Mucosa of rectum (tissue), 2 donors: Measurements from ENCODE around the gene BCORL1.

ENCODE experiments used
- H3K27ac ChIP-seq, 2 donors: one replicate each; pipeline ENCODE4 v1.7.0; 2013; ENCODE audit warnings: inconsistent platforms in 2 of 2, low read depth in 2 of 2, low read length in 2 of 2
- H3K27me3 ChIP-seq, 2 donors: one replicate each; pipeline ENCODE4 v1.7.0; 2013; ENCODE audit warnings: low read length in 2 of 2; ENCODE audit not compliant: control insufficient read depth in 2 of 2, insufficient read depth in 2 of 2
- H3K36me3 ChIP-seq, 2 donors: one replicate each; pipeline ENCODE4 v1.7.0; 2013; ENCODE audit warnings: low read length in 2 of 2; ENCODE audit not compliant: control insufficient read depth in 2 of 2, insufficient read depth in 2 of 2
- H3K4me1 ChIP-seq, 2 donors: one replicate each; pipeline ENCODE4 v1.7.0; 2013; ENCODE audit warnings: low read length in 2 of 2, mild to moderate bottlenecking in 1 of 2; ENCODE audit not compliant: control insufficient read depth in 2 of 2, insufficient read depth in 2 of 2
- H3K4me3 ChIP-seq, 2 donors: one replicate each; pipeline ENCODE4 v1.7.0; 2013; ENCODE audit warnings: low read length in 2 of 2
- H3K9ac ChIP-seq, 2 donors: one replicate each; pipeline ENCODE4 v1.7.0; 2013; ENCODE audit warnings: low read length in 2 of 2, low read depth in 1 of 2, mild to moderate bottlenecking in 1 of 2
- H3K9me3 ChIP-seq, 2 donors: one replicate each; pipeline ENCODE4 v1.7.0; 2013; ENCODE audit warnings: low read length in 2 of 2; ENCODE audit not compliant: control insufficient read depth in 2 of 2
- donor health status: healthy.
- donor health status: Normal muscosa, but diverticular disease.

Gene BCORL1

DNA sequence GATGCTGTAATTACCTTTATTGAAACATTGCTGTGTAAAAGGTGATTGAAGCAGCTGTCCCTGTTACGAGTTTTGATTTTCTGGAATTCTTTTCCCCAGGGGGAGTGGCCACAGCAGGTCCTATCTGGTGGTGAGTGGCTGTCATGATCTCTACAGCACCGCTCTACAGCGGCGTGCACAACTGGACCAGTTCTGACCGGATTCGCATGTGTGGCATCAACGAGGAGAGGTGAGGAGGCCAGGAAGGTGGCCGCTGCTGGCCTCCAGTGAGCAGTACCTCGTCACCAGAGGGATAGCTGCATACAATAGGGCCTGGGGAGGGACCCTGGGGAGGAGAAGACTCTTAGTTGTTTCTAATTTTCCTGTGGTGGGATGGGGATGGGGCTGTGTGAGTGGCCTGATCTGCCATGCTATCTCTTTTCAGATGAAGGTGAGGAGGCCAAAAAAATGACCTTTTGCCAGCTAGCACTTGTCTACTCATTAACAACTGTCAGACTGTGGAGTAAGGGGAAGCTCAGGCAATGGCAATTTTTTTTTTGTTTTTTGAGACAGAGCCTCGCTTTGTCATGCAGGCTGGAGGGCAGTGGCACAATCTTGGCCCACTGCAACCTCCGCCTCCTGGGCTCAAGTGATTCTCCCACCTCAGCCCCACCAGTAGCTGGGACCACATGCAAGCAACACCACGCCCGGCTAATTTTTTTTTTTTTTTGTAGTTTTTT lies 22.8 kb downstream of the BCORL1 start:
- no peak overlapping the region for H3K9ac ChIP-seq
- H3K4me1 ChIP-seq = no peaks in the 10 kb centered on the region
- H3K27me3 ChIP-seq = peaks cover 0 to 3% of the 10 kb centered on the region in 2 donors
- no peak overlapping the region for H3K27ac ChIP-seq
- H3K9me3 ChIP-seq = no peaks in the 10 kb centered on the region
- H3K36me3 ChIP-seq = peaks cover 0 to 6% of the 10 kb centered on the region in 2 donors
- no peak overlapping the region for H3K4me3 ChIP-seq

DNA sequence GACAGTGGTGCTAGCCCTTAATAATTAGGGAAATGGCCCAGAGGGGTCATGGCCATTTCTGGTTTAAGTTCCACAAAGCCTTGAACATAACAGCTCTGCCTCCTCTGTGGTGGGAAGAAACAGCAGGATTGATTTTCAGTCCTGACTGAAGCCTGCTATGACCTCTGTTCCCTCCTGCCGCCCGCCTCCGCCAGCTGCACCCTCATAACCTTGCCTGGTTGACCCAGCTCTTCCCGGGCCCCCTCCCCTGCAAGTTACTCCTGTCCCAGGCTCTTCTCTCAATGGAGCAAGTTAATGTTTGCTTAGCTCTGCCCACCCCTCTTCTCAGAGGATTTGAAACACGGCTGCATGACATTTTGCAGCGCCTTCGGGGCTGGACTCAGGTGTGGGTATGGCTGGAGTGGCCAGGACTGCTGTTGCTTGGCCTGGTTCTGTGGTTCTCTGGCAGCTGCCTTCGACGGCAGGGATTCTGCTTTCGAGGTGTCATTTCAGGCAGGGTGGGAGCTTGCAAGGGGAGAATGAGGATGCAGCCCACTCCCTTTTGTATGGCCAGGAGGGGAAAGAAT lies 27.3 kb downstream of the BCORL1 start:
- Histone ChIP-seq H3K36me3 (peaks cover 3 to 18% of the 10 kb centered on the region in 2 donors), H3K27me3 (peaks cover 0 to 3% of the 10 kb centered on the region in 2 donors), H3K9ac (no peak overlapping the region), H3K27ac (no peak overlapping the region), H3K4me1 (no peaks in the 10 kb centered on the region), H3K9me3 (no peaks in the 10 kb centered on the region), H3K4me3 (no peak overlapping the region)

DNA sequence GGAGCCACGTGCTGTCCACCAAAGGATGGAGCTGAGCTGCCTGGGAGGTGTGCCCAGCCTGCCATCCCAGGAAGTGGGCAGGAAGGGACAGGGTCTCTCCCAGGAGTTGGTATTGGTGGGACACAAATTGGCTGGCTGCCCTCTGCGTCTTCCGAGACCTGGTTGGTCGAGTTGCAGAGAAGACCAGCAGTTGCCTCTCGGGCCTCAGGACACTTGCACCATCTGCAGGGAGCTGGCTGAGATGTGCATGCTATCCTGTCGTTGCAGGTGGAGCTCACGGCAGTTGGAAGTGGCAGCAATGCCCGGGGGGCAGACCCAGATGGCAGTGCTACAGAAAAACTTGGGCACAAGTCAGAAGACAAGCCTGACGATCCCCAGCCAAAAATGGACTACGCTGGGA lies 30.2 kb downstream of the BCORL1 start:
- no peaks in the 10 kb centered on the region for H3K4me1 ChIP-seq
- no peak overlapping the region for H3K4me3 ChIP-seq
- no peak overlapping the region for H3K9ac ChIP-seq
- no peaks in the 10 kb centered on the region for H3K9me3 ChIP-seq
- H3K36me3 ChIP-seq = peaks cover 3 to 20% of the 10 kb centered on the region in 2 donors
- H3K27me3 ChIP-seq = no peaks in the 10 kb centered on the region
- no peak overlapping the region for H3K27ac ChIP-seq

DNA sequence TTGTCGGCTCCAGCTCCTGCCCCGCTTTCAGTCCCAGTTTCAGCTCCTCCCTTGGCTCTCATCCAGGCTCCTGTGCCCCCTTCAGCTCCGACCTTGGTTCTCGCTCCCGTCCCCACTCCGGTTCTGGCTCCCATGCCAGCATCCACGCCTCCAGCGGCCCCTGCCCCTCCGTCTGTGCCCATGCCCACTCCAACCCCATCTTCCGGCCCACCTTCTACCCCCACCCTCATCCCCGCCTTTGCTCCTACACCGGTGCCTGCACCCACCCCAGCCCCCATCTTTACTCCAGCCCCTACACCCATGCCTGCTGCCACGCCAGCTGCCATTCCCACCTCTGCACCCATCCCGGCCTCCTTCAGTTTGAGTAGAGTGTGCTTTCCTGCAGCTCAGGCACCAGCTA lies 31.2 kb downstream of the BCORL1 start:
- Histone ChIP-seq H3K9me3 (no peaks in the 10 kb centered on the region), H3K4me1 (no peaks in the 10 kb centered on the region), H3K27me3 (no peaks in the 10 kb centered on the region), H3K4me3 (no peak overlapping the region), H3K9ac (no peak overlapping the region), H3K27ac (no peak overlapping the region), H3K36me3 (peaks cover 3 to 20% of the 10 kb centered on the region in 2 donors)

DNA sequence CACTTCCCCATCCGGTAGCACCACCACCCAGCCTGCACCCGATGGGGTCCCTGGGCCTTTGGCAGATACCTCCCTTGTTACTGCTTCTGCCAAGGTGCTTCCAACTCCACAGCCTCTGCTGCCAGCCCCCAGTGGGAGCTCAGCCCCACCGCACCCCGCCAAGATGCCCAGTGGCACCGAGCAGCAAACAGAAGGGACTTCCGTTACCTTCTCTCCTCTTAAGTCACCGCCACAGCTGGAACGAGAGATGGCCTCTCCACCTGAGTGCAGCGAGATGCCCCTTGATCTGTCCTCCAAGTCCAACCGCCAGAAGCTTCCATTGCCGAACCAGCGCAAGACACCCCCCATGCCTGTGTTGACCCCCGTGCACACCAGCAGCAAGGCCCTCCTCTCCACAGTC lies 31.9 kb downstream of the BCORL1 start:
- no peak overlapping the region for H3K9ac ChIP-seq
- no peaks in the 10 kb centered on the region for H3K27me3 ChIP-seq
- peaks cover 3 to 20% of the 10 kb centered on the region in 2 donors for H3K36me3 ChIP-seq
- no peak overlapping the region for H3K27ac ChIP-seq
- H3K9me3 ChIP-seq = no peaks in the 10 kb centered on the region
- no peaks in the 10 kb centered on the region for H3K4me1 ChIP-seq
- H3K4me3 ChIP-seq = no peak overlapping the region

DNA sequence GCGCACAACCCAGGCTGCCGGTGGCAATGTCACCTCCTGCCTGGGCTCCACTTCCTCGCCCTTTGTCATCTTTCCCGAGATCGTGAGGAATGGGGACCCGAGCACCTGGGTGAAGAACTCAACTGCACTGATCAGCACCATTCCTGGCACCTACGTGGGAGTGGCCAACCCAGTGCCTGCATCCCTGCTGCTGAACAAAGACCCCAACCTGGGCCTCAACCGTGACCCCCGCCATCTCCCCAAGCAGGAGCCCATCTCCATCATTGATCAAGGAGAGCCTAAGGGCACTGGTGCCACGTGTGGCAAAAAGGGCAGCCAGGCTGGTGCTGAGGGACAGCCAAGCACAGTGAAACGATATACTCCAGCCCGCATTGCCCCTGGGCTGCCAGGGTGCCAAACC lies 32.3 kb downstream of the BCORL1 start:
- Histone ChIP-seq H3K27me3 (no peaks in the 10 kb centered on the region), H3K9me3 (no peaks in the 10 kb centered on the region), H3K4me1 (no peaks in the 10 kb centered on the region), H3K9ac (no peak overlapping the region), H3K4me3 (no peak overlapping the region), H3K36me3 (peaks cover 3 to 20% of the 10 kb centered on the region in 2 donors), H3K27ac (no peak overlapping the region)

DNA sequence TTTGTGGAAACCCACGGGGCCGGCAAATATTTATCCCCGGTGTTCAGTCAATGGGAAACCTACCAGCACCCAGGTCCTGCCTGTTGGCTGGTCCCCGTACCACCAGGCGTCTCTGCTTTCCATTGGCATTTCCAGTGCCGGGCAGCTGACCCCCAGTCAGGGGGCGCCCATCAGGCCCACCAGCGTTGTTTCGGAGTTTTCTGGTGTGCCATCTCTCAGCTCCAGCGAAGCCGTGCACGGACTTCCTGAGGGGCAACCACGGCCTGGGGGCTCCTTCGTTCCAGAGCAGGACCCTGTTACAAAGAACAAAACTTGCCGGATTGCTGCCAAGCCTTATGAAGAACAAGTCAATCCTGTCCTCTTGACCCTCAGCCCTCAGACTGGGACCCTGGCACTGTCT lies 32.7 kb downstream of the BCORL1 start:
- Histone ChIP-seq H3K9me3 (no peaks in the 10 kb centered on the region), H3K27ac (no peak overlapping the region), H3K4me1 (no peaks in the 10 kb centered on the region), H3K27me3 (no peaks in the 10 kb centered on the region), H3K9ac (no peak overlapping the region), H3K36me3 (peaks cover 3 to 19% of the 10 kb centered on the region in 2 donors), H3K4me3 (no peak overlapping the region)

DNA sequence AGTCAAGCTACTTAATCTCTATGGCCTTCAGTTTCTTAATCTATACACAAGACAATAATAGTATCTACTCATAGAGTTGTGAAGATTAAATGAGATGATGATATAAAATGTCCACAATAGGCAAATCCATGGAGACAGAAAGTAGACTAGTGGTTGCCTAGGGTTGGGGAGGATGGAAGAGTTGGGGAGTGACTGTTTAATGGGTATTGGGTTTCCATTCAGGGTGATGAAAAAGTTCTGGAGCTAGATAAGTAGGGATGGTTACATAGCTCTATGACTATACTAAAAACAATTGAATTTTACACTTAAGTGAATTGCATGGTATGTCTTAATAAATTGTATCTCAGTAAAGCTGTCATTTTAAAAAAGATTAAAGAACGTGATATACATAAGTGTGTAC lies 35.7 kb downstream of the BCORL1 start:
- H3K9ac ChIP-seq = no peak overlapping the region
- peaks cover 0 to 3% of the 10 kb centered on the region in 2 donors for H3K27me3 ChIP-seq
- no peaks in the 10 kb centered on the region for H3K9me3 ChIP-seq
- H3K27ac ChIP-seq = no peak overlapping the region
- H3K4me3 ChIP-seq = no peak overlapping the region
- peaks cover 3 to 21% of the 10 kb centered on the region in 2 donors for H3K36me3 ChIP-seq
- no peaks in the 10 kb centered on the region for H3K4me1 ChIP-seq

DNA sequence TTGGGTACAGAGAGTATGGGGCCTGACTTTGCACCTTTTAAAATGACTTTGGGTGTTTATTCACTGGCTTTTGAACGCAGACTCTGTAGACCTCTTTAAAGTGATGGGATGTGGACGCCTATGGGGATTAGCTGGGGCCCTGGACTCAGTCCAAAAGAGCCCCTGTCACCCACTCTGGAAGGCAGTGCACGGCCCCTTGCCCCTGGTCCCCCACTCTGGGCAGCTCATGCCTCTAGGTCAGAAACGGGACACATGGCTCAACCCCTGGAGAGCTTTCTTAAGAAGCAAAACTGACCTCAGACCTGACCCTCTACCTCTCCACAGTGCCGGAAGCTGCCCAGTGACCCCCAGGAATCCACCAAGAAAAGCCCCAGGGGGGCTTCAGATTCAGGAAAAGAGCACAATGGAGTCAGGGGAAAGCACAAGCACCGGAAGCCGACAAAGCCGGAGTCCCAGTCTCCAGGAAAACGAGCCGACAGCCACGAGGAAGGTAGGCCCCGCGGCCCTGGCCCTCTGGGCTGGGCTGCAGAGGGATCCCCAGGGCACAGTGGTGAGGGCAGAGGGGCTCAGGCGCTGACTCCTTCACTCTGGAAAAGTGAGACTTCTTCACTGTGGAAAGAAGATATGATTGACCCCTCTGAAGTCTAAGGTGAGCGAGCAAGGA lies 38.4 kb downstream of the BCORL1 start:
- peaks cover 0 to 4% of the 10 kb centered on the region in 2 donors for H3K4me1 ChIP-seq
- H3K9ac ChIP-seq = no peak overlapping the region
- H3K9me3 ChIP-seq = no peaks in the 10 kb centered on the region
- H3K4me3 ChIP-seq = no peak overlapping the region
- H3K27me3 ChIP-seq = peaks cover 0 to 3% of the 10 kb centered on the region in 2 donors
- H3K27ac ChIP-seq = no peak overlapping the region
- H3K36me3 ChIP-seq = peaks cover 7 to 23% of the 10 kb centered on the region in 2 donors

DNA sequence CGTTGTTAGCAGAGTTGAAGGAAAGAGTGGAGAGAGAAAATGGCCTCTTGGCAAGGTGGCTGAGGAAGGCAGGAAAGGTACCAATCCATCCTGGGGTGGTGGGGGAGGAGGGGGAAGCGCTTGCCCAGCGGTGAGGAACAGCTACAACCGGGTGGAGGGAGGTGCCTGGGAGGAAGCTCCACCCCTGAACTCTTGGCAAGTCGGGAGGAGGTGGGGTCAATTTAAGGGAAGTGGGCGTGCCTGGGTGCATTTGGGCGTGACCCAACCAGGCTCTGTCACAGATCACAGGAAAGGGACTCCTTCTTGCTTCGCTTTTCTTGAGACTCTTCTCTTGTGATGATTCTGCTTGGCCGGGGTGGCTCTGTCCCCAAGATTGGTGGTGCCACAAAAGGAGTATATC lies 41.7 kb downstream of the BCORL1 start:
- Histone ChIP-seq H3K4me3 (no peak overlapping the region), H3K36me3 (peaks cover 8 to 23% of the 10 kb centered on the region in 2 donors), H3K27ac (no peak overlapping the region)

More for the DNA sequence above, 41.7 kb downstream of the BCORL1 start:
- Histone ChIP-seq H3K27me3 (peaks cover 0 to 3% of the 10 kb centered on the region in 2 donors), H3K4me1 (peaks cover 0 to 4% of the 10 kb centered on the region in 2 donors), H3K9ac (no peak overlapping the region), H3K9me3 (no peaks in the 10 kb centered on the region)
